OCI-LY1 (cell line): ENCODE data around the gene PPP2R2B.

ENCODE experiments used
- H2AFZ ChIP-seq: fragments of 200-600 bp; sonication (generic), shearing (Covaris generic); 2 replicates; pipeline ENCODE4 v1.6.0; 2014; ENCODE audit warnings: antibody characterized with exemption, mild to moderate bottlenecking, low read length
- H3F3A ChIP-seq: fragments of 200-600 bp; sonication (generic), shearing (Covaris generic); 2 replicates; pipeline ENCODE4 v1.6.0; 2014; ENCODE audit warnings: mild to moderate bottlenecking, antibody characterized with exemption, low read length, moderate library complexity; ENCODE audit not compliant: insufficient read depth
- H3K27ac ChIP-seq: fragments of 200-600 bp; sonication (generic); 2 replicates; pipeline ENCODE4 v1.5.1; 2014; ENCODE audit warnings: low read length, mixed run types, mild to moderate bottlenecking, low read depth; ENCODE audit not compliant: poor library complexity, severe bottlenecking
- H3K27me3 ChIP-seq: fragments of 200-600 bp; sonication (generic); 2 replicates; pipeline ENCODE4 v1.6.0; 2014; ENCODE audit warnings: antibody characterized with exemption, mild to moderate bottlenecking, low read length, moderate library complexity; ENCODE audit not compliant: insufficient read depth
- H3K36me3 ChIP-seq: fragments of 200-600 bp; sonication (generic); 2 replicates; pipeline ENCODE4 v1.6.1; 2014; ENCODE audit warnings: mild to moderate bottlenecking, antibody characterized with exemption, low read length, moderate library complexity, mixed read lengths; ENCODE audit not compliant: insufficient read depth
- H3K4me1 ChIP-seq: fragments of 200-600 bp; sonication (generic); 2 replicates; pipeline ENCODE4 v1.5.1; 2014; ENCODE audit warnings: mild to moderate bottlenecking, low read length, moderate library complexity; ENCODE audit not compliant: insufficient read depth, severe bottlenecking
- H3K4me2 ChIP-seq: fragments of 200-600 bp; sonication (generic), shearing (Covaris generic); 2 replicates; pipeline ENCODE4 v1.6.1; 2014; ENCODE audit warnings: low read length
- H3K4me3 ChIP-seq: fragments of 200-600 bp; sonication (generic); 2 replicates; pipeline ENCODE4 v1.5.1; 2014; ENCODE audit warnings: low read length, low read depth, mild to moderate bottlenecking, mixed read lengths; ENCODE audit not compliant: poor library complexity, severe bottlenecking
- H3K79me2 ChIP-seq: fragments of 200-600 bp; shearing (Covaris generic); 2 replicates; pipeline ENCODE4 v1.6.1; 2016; ENCODE audit warnings: mixed run types, low read length, mixed read lengths; ENCODE audit not compliant: insufficient read depth
- H3K9ac ChIP-seq: fragments of 200-600 bp; sonication (generic), shearing (Covaris generic); 2 replicates; pipeline ENCODE4 v1.6.1; 2014; ENCODE audit warnings: mild to moderate bottlenecking, low read length, mixed read lengths
- H3K9me2 ChIP-seq: fragments of 200-600 bp; sonication (generic), shearing (Covaris generic); 2 replicates; pipeline ENCODE4 v1.6.1; 2014; ENCODE audit warnings: low read depth, mild to moderate bottlenecking, low read length, mixed read lengths
- H3K9me3 ChIP-seq: fragments of 200-600 bp; shearing (Covaris generic); 2 replicates; pipeline ENCODE4 v1.6.1; 2014; ENCODE audit warnings: low read length, mixed read lengths
- H4K20me1 ChIP-seq: fragments of 200-600 bp; sonication (generic), shearing (Covaris generic); 2 replicates; pipeline ENCODE4 v1.6.0; 2016; ENCODE audit warnings: mild to moderate bottlenecking, low read length; ENCODE audit not compliant: insufficient read depth
- EZH2 ChIP-seq: fragments of 200-600 bp; sonication (generic), shearing (Covaris generic); IDR thresholded peaks from 2 replicates; pipeline ENCODE4 v1.8.0; 2017; ENCODE audit warnings: borderline replicate concordance, mixed run types, mild to moderate bottlenecking, antibody characterized with exemption, low read length, moderate library complexity, mixed read lengths
- TF ChIP-seq, protein P1 (sequence below): fragments of 200-600 bp; sonication (generic), shearing (Covaris generic); IDR thresholded peaks from 2 replicates; pipeline ENCODE4 v1.5.1; 2017; ENCODE audit warnings: mild to moderate bottlenecking, antibody characterized with exemption, low read length, moderate library complexity, mixed read lengths

Gene PPP2R2B

GRCh38 chr5:146751781-146752401 lies 126.7 kb downstream of the PPP2R2B start:
- H3K9me2 ChIP-seq, result no peaks in the 10 kb centered on the region
- no peak overlapping the region for H3K9ac ChIP-seq
- no peaks in the 10 kb centered on the region for H3K4me1 ChIP-seq
- no peaks in the 10 kb centered on the region for H3K79me2 ChIP-seq
- H3K9me3 ChIP-seq, result peaks cover 6% of the 10 kb centered on the region; the same call in 1 of the 2 replicates
- no peak overlapping the region for H3K4me3 ChIP-seq
- no peaks in the 10 kb centered on the region for H4K20me1 ChIP-seq
- no peak overlapping the region for H3K27ac ChIP-seq
- no peak overlapping the region for H3K4me2 ChIP-seq
- H3K27me3 ChIP-seq, result no peaks in the 10 kb centered on the region
- no peak overlapping the region for H2AFZ ChIP-seq
- no peaks in the 10 kb centered on the region for H3F3A ChIP-seq
- no peaks in the 10 kb centered on the region for H3K36me3 ChIP-seq
- TF ChIP-seq, protein P1, sequence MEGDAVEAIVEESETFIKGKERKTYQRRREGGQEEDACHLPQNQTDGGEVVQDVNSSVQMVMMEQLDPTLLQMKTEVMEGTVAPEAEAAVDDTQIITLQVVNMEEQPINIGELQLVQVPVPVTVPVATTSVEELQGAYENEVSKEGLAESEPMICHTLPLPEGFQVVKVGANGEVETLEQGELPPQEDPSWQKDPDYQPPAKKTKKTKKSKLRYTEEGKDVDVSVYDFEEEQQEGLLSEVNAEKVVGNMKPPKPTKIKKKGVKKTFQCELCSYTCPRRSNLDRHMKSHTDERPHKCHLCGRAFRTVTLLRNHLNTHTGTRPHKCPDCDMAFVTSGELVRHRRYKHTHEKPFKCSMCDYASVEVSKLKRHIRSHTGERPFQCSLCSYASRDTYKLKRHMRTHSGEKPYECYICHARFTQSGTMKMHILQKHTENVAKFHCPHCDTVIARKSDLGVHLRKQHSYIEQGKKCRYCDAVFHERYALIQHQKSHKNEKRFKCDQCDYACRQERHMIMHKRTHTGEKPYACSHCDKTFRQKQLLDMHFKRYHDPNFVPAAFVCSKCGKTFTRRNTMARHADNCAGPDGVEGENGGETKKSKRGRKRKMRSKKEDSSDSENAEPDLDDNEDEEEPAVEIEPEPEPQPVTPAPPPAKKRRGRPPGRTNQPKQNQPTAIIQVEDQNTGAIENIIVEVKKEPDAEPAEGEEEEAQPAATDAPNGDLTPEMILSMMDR, result no peak
- no peak for TF ChIP-seq EZH2

GRCh38 chr5:146751054-146751453 lies 127.5 kb downstream of the PPP2R2B start:
- TF ChIP-seq EZH2, result no peak
- TF ChIP-seq, protein P1, result no peak
- Histone ChIP-seq H3K4me3 (no peak overlapping the region), H3K79me2 (no peaks in the 10 kb centered on the region), H3K9me2 (no peaks in the 10 kb centered on the region), H4K20me1 (no peaks in the 10 kb centered on the region), H3K36me3 (no peaks in the 10 kb centered on the region), H2AFZ (no peak overlapping the region), H3K27ac (no peak overlapping the region), H3K4me1 (no peaks in the 10 kb centered on the region), H3F3A (no peaks in the 10 kb centered on the region), H3K4me2 (no peak overlapping the region), H3K9me3 (peaks cover 6% of the 10 kb centered on the region; the same call in 1 of the 2 replicates), H3K9ac (no peak overlapping the region), H3K27me3 (no peaks in the 10 kb centered on the region)

DNA sequence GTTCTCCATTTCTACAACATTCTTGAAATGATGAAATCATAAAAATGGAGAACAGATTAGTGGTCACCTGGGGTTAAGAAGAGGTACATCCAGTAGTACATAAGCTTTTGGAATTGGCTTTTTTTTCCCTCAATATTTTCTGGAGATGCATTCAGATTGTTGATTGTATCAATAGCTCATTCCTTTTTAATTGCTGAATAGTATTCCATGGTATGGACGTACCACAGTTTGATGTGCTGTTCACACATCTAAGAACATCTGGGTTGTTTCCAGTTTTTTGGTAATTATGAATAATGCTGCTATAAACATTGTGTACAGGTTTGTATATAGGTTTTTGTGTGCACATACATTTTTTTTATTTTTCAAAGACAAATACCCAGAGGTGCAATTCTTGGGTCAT lies 130.0 kb downstream of the PPP2R2B start:
- Histone ChIP-seq H3K9me3 (peaks cover 6% of the 10 kb centered on the region; the same call in 1 of the 2 replicates), H3K79me2 (no peaks in the 10 kb centered on the region), H3K27me3 (no peaks in the 10 kb centered on the region), H3K9ac (no peak overlapping the region), H3K4me2 (no peak overlapping the region), H2AFZ (no peak overlapping the region), H3K9me2 (no peaks in the 10 kb centered on the region), H3K36me3 (no peaks in the 10 kb centered on the region), H4K20me1 (no peaks in the 10 kb centered on the region), H3K4me1 (no peaks in the 10 kb centered on the region), H3F3A (no peaks in the 10 kb centered on the region), H3K4me3 (no peak overlapping the region), H3K27ac (no peak overlapping the region)
- TF ChIP-seq, protein P1, result no peak
- no peak for TF ChIP-seq EZH2
